ENCODE data around the gene TMEM245.
"Not testable (repeated sequence)": the region's sequence is repeated elsewhere in the genome, so short reads cannot be mapped to it uniquely, and the experiment has no call there.

Gene TMEM245

DNA sequence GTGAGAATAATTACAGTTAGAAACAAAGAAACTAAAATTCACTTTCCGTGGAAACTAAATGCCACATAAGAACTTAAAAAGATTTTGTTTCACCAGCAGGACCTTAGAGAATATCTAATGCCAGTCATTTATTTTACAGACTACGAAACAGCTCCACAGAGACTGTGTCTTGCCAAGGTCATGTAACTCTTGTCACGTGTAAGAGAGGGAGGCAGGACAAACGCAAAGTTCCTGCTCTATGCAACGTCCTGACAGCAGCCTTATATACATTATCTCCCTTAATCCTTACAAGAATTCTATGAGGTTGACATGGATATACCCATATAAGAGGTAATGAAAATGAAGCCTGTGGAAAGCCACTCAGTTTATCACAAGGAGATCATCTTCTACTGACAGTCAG, 145.9 kb downstream of the TMEM245 start:
- 93 to 94% methylated on average over 5 of the region's 5 CpGs for WGBS, 2 experiments

DNA sequence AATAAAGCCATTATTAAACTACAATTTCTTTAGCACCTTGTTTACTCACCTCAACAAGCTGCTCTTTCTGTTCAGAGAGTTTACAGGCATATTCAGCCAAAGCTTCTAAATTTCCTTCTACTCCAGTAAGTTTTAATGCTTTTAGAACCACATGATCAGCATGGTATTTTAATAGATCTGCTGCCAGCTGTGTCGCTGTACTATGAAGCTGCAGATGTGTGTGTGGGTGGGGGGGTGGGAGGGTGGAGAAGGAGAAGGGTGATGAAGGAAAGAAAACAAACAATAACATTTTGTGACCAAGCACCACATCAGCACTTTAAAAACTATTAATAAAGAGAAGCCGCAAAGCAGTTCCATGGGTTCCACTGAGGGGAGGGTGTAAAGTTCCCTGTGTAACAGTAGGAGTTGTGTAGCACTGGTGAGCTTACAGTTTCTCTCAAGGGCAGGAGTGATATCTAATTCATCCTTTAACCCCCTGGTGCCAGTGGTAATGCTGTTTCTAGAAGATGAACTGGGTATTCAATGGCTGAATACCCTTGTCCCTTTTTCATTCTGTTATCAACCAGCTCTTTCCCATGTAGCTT, 147.0 kb downstream of the TMEM245 start:
- Histone ChIP-seq H3K4me1 (ENCODE audit: control insufficient read depth, insufficient read depth, low read length) (no peaks in the 10 kb centered on the region), H3K27me3 (ENCODE audit: control insufficient read depth, insufficient read depth, low read length, poor library complexity, severe bottlenecking) (no peaks in the 10 kb centered on the region), H3K27ac (ENCODE audit: insufficient read depth, low read depth, low read length, poor library complexity, severe bottlenecking) (no peak overlapping the region), H3K36me3 (ENCODE audit: control insufficient read depth, insufficient read depth, low read length) (peaks cover 13% of the 10 kb centered on the region), H3K4me3 (ENCODE audit: insufficient read depth, low read depth, low read length) (no peak overlapping the region), H3K9me3 (ENCODE audit: control insufficient read depth, low read length) (no peaks in the 10 kb centered on the region)
- WGBS, 2 experiments = 80% methylated on average over 1 of the region's 2 CpGs; no CpG with 5 or more reads in 1 of the 2 experiments

More for the DNA sequence above, 145.9 kb downstream of the TMEM245 start:
- Histone ChIP-seq H3K27me3 (ENCODE audit: control insufficient read depth, insufficient read depth, low read length, poor library complexity, severe bottlenecking) (no peaks in the 10 kb centered on the region), H3K27ac (ENCODE audit: insufficient read depth, low read depth, low read length, poor library complexity, severe bottlenecking) (no peak overlapping the region), H3K36me3 (ENCODE audit: control insufficient read depth, insufficient read depth, low read length) (peaks cover 13% of the 10 kb centered on the region), H3K4me1 (ENCODE audit: control insufficient read depth, insufficient read depth, low read length) (no peaks in the 10 kb centered on the region), H3K9me3 (ENCODE audit: control insufficient read depth, low read length) (no peaks in the 10 kb centered on the region), H3K4me3 (ENCODE audit: insufficient read depth, low read depth, low read length) (no peak overlapping the region)

- no peak overlapping the region for H3K4me3 ChIP-seq (ENCODE audit: insufficient read depth, low read depth, low read length)
- no peaks in the 10 kb centered on the region for H3K4me1 ChIP-seq (ENCODE audit: control insufficient read depth, insufficient read depth, low read length)
- no peaks in the 10 kb centered on the region for H3K27me3 ChIP-seq (ENCODE audit: control insufficient read depth, insufficient read depth, low read length, poor library complexity, severe bottlenecking)
- 94 to 95% methylated on average over 3 of the region's 3 CpGs for WGBS, 2 experiments
- no peaks in the 10 kb centered on the region for H3K9me3 ChIP-seq (ENCODE audit: control insufficient read depth, low read length)
- peaks cover 13% of the 10 kb centered on the region for H3K36me3 ChIP-seq (ENCODE audit: control insufficient read depth, insufficient read depth, low read length)
- no peak overlapping the region for H3K27ac ChIP-seq (ENCODE audit: insufficient read depth, low read depth, low read length, poor library complexity, severe bottlenecking)
These were observed 147.6 kb downstream of the TMEM245 start for GRCh38 chr9:108972186-108972585.

DNA sequence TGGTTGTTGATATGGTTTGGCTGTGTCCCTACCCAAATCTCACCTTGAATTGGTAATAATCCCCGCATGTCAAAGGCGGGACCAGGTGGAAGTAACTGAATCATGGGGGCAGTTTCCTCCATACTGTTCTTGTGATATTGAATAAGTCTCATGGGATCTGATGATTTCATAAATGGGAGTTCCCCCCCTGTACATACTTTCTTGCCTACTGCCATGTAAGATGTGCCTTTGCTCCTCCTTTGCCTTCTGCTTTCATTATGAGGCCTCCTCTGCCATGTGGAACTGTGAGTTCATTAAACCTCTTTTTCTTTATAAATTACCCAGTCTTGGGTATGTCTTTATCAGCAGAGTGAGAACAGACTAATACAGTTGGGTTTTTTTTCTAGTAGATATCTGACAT, 148.4 kb downstream of the TMEM245 start:
- not testable (repeated sequence) for H3K27ac ChIP-seq (ENCODE audit: insufficient read depth, low read depth, low read length, poor library complexity, severe bottlenecking); H3K4me1 ChIP-seq (ENCODE audit: control insufficient read depth, insufficient read depth, low read length); H3K9me3 ChIP-seq (ENCODE audit: control insufficient read depth, low read length); H3K4me3 ChIP-seq (ENCODE audit: insufficient read depth, low read depth, low read length); H3K27me3 ChIP-seq (ENCODE audit: control insufficient read depth, insufficient read depth, low read length, poor library complexity, severe bottlenecking)
- 89 to 98% methylated on average over 2 of the region's 2 CpGs for WGBS, 2 experiments
- peaks cover 13% of the 10 kb centered on the region for H3K36me3 ChIP-seq (ENCODE audit: control insufficient read depth, insufficient read depth, low read length)

DNA sequence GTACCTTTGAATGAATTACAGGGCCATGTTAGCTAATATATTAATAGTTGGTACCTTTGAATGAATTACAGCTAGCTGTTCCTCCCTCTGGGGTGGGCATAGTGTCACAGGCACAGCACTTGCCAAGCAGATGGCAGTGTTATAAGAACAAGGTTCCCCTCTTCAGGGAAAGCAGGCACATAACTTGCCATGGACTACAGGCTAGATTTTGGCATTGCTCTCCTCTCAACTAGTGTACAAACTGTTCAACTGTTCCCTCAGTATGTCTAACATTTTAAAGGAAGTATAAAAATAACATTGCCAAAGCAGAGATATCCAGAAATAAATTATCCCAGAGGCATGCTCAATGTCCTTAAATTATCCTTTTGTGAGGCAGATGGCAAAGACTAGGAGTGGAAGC, 151.8 kb downstream of the TMEM245 start:
- Histone ChIP-seq H3K4me1 (ENCODE audit: control insufficient read depth, insufficient read depth, low read length) (no peaks in the 10 kb centered on the region), H3K4me3 (ENCODE audit: insufficient read depth, low read depth, low read length) (no peak overlapping the region), H3K9me3 (ENCODE audit: control insufficient read depth, low read length) (no peaks in the 10 kb centered on the region), H3K27ac (ENCODE audit: insufficient read depth, low read depth, low read length, poor library complexity, severe bottlenecking) (no peak overlapping the region), H3K36me3 (ENCODE audit: control insufficient read depth, insufficient read depth, low read length) (peaks cover 11% of the 10 kb centered on the region), H3K27me3 (ENCODE audit: control insufficient read depth, insufficient read depth, low read length, poor library complexity, severe bottlenecking) (no peaks in the 10 kb centered on the region)
